WTC11 (cell line): ENCODE data around the gene ZCWPW2. TPM values are rescaled to one million over a fixed set of nuclear protein-coding genes. Genes with fewer than 3 reads are reported as not detected.

Experiments used
- ATAC-seq: fragments of 200-7000 bp; cut with Tn5 transposase; 2 replicates; pipeline ENCODE4 v1.10.0; 2021; ENCODE audit warnings: mild to moderate bottlenecking, moderate library complexity
- CTCF ChIA-PET: fragments of 300-600 bp; sonication (Branson Sonifier 250); formaldehyde crosslinking; loops from one replicate; lab custom pipeline; 2021; ENCODE audit warnings: antibody characterized with exemption; lab: Charles Lee
- POLR2A ChIA-PET: fragments of 350-600 bp; sonication (Branson Sonifier 250); formaldehyde crosslinking; loops from one replicate; lab custom pipeline; 2021; ENCODE audit warnings: antibody characterized with exemption; lab: Charles Lee
- DNase-seq: peaks from one replicate; pipeline ENCODE4 v3.0.0; 2021; ENCODE audit warnings: low spot score
- H3K27ac Mint-ChIP-seq: 2 replicates; pipeline ENCODE4 v1.8.0; 2021; ENCODE audit warnings: mixed read lengths
- H3K27me3 Mint-ChIP-seq: 2 replicates; pipeline ENCODE4 v1.8.0; 2021; ENCODE audit warnings: low read depth, mild to moderate bottlenecking, moderate library complexity, mixed read lengths
- H3K36me3 Mint-ChIP-seq: 2 replicates; pipeline ENCODE4 v1.8.0; 2021; ENCODE audit warnings: mixed read lengths
- H3K4me1 Mint-ChIP-seq: 2 replicates; pipeline ENCODE4 v1.8.0; 2022; ENCODE audit warnings: mixed read lengths
- H3K4me3 Mint-ChIP-seq: 2 replicates; pipeline ENCODE4 v1.8.0; 2021; ENCODE audit warnings: mild to moderate bottlenecking, moderate library complexity, mixed read lengths
- H3K9me3 Mint-ChIP-seq: 2 replicates; pipeline ENCODE4 v1.8.0; 2021; ENCODE audit warnings: mixed read lengths
- ATF1 ChIP-seq: sonication (generic); formaldehyde crosslinking; IDR thresholded peaks from 2 replicates; pipeline ENCODE4 v1.8.1; 2023; ENCODE audit warnings: mild to moderate bottlenecking, moderate library complexity, missing genetic modification reagents
- FOXJ3 ChIP-seq: sonication (generic); formaldehyde crosslinking; IDR thresholded peaks from 2 replicates; pipeline ENCODE4 v1.9.0; 2021; ENCODE audit warnings: missing genetic modification reagents, mild to moderate bottlenecking, borderline replicate concordance
- FOXK1 ChIP-seq: sonication (generic); formaldehyde crosslinking; IDR thresholded peaks from 2 replicates; pipeline ENCODE4 v1.8.0; 2022; ENCODE audit warnings: mild to moderate bottlenecking, moderate library complexity, missing genetic modification reagents
- GABPB1 ChIP-seq: sonication (generic); formaldehyde crosslinking; IDR thresholded peaks from 2 replicates; pipeline ENCODE4 v1.8.1; 2023; ENCODE audit warnings: mild to moderate bottlenecking, missing genetic modification reagents
- JUN ChIP-seq: sonication (generic); formaldehyde crosslinking; IDR thresholded peaks from 2 replicates; pipeline ENCODE4 v1.8.0; 2023; ENCODE audit warnings: mild to moderate bottlenecking, missing genetic modification reagents
- MYBL2 ChIP-seq: sonication (generic); formaldehyde crosslinking; IDR thresholded peaks from 2 replicates; pipeline ENCODE4 v1.8.1; 2023; ENCODE audit warnings: mild to moderate bottlenecking, moderate library complexity, missing genetic modification reagents
- NFYB ChIP-seq: sonication (generic); formaldehyde crosslinking; conservative IDR thresholded peaks from 2 replicates; pipeline ENCODE4 v1.8.0; 2022; ENCODE audit warnings: low read depth, missing genetic modification reagents
- OVOL2 ChIP-seq: fragments of 250-450 bp; sonication (Bioruptor Pico); IDR thresholded peaks from 2 replicates; pipeline ENCODE4 v1.9.0; 2021; ENCODE audit warnings: mild to moderate bottlenecking, borderline replicate concordance
- SMAD3 ChIP-seq: sonication (generic); formaldehyde crosslinking; IDR thresholded peaks from 2 replicates; pipeline ENCODE4 v1.8.0; 2022; ENCODE audit warnings: missing genetic modification reagents, mild to moderate bottlenecking, borderline replicate concordance
- TEAD1 ChIP-seq: sonication (generic); formaldehyde crosslinking; IDR thresholded peaks from 2 replicates; pipeline ENCODE4 v1.8.0; 2022; ENCODE audit warnings: mild to moderate bottlenecking, missing genetic modification reagents
- TP53 ChIP-seq: sonication (generic); formaldehyde crosslinking; IDR thresholded peaks from 2 replicates; pipeline ENCODE4 v1.8.1; 2023; ENCODE audit warnings: mild to moderate bottlenecking, missing genetic modification reagents
- ZNF138 ChIP-seq: sonication (generic); formaldehyde crosslinking; conservative IDR thresholded peaks from 2 replicates; pipeline ENCODE4 v1.8.1; 2022; ENCODE audit warnings: mild to moderate bottlenecking, moderate library complexity, missing genetic modification reagents
- ZNF232 ChIP-seq: sonication (generic); formaldehyde crosslinking; IDR thresholded peaks from 2 replicates; pipeline ENCODE4 v1.8.0; 2022; ENCODE audit warnings: mild to moderate bottlenecking, missing genetic modification reagents
- ZNF396 ChIP-seq: fragments of 250-450 bp; sonication (Bioruptor Pico); IDR thresholded peaks from 2 replicates; pipeline ENCODE4 v1.8.0; 2021; ENCODE audit warnings: mild to moderate bottlenecking, moderate library complexity, borderline replicate concordance
- total RNA-seq: library from RNA; stranded (reverse); gene quantifications from 3 replicates; pipeline ENCODE4 v1.2.3, GENCODE V29; 2021
- TF ChIP-seq, protein P1 (sequence below): sonication (generic); formaldehyde crosslinking; IDR thresholded peaks from 2 replicates; pipeline ENCODE4 v1.8.1; 2022; ENCODE audit warnings: low read depth, mild to moderate bottlenecking, moderate library complexity, missing genetic modification reagents, borderline replicate concordance
- TF ChIP-seq, protein P2 (sequence below): fragments of 200-600 bp; IDR thresholded peaks from 2 replicates; pipeline ENCODE4 v1.8.0; 2022; ENCODE audit warnings: antibody characterized with exemption
- TF ChIP-seq, protein P3 (sequence below): sonication (generic); formaldehyde crosslinking; IDR thresholded peaks from 2 replicates; pipeline ENCODE4 v1.8.1; 2023; ENCODE audit warnings: mild to moderate bottlenecking, missing genetic modification reagents, moderate library complexity
- TF ChIP-seq, protein P4 (sequence below): sonication (generic); formaldehyde crosslinking; IDR thresholded peaks from 2 replicates; pipeline ENCODE4 v1.8.1; 2022; ENCODE audit warnings: mild to moderate bottlenecking, missing genetic modification reagents, moderate library complexity, borderline replicate concordance
- TF ChIP-seq, protein P5 (sequence below): sonication (generic); formaldehyde crosslinking; IDR thresholded peaks from 2 replicates; pipeline ENCODE4 v1.8.1; 2022; ENCODE audit warnings: missing genetic modification reagents, borderline replicate concordance
- TF ChIP-seq, protein P6 (sequence below): sonication (generic); formaldehyde crosslinking; IDR thresholded peaks from 2 replicates; pipeline ENCODE4 v1.8.0; 2022; ENCODE audit warnings: mild to moderate bottlenecking, missing genetic modification reagents
- TF ChIP-seq, protein P7 (sequence below): fragments of 250-450 bp; sonication (Bioruptor Pico); IDR thresholded peaks from 2 replicates; pipeline ENCODE4 v1.8.0; 2021; ENCODE audit warnings: mild to moderate bottlenecking
- TF ChIP-seq, protein P8 (sequence below): sonication (generic); formaldehyde crosslinking; IDR thresholded peaks from 2 replicates; pipeline ENCODE4 v1.8.1; 2023; ENCODE audit warnings: mild to moderate bottlenecking, missing genetic modification reagents

Gene ZCWPW2
- total RNA-seq, 1 experiment from 2014 or later: 0.22 TPM

DNA sequence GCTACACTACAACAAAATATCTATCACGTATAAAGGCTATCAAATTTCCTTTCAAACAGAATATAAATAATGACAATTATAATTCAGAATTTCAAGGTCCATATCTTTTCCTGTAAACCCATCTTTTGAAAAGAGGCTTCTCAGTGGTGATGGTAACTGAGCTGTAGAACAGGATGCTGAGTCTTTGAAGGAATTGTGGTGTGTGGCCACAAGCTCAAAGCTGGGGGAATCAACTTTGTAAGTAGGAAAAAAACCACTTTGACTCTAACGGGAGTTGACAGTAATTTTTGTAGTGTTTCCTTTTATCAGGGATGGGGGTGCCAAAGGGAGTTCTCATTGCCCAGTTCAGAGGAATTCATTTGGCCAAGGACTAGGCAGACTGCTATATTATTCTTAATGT lies 13.3 kb upstream of the ZCWPW2 start (continued):
- TF ChIP-seq, protein P1, sequence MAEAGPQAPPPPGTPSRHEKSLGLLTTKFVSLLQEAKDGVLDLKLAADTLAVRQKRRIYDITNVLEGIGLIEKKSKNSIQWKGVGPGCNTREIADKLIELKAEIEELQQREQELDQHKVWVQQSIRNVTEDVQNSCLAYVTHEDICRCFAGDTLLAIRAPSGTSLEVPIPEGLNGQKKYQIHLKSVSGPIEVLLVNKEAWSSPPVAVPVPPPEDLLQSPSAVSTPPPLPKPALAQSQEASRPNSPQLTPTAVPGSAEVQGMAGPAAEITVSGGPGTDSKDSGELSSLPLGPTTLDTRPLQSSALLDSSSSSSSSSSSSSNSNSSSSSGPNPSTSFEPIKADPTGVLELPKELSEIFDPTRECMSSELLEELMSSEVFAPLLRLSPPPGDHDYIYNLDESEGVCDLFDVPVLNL: no peak
- TF ChIP-seq, protein P2, sequence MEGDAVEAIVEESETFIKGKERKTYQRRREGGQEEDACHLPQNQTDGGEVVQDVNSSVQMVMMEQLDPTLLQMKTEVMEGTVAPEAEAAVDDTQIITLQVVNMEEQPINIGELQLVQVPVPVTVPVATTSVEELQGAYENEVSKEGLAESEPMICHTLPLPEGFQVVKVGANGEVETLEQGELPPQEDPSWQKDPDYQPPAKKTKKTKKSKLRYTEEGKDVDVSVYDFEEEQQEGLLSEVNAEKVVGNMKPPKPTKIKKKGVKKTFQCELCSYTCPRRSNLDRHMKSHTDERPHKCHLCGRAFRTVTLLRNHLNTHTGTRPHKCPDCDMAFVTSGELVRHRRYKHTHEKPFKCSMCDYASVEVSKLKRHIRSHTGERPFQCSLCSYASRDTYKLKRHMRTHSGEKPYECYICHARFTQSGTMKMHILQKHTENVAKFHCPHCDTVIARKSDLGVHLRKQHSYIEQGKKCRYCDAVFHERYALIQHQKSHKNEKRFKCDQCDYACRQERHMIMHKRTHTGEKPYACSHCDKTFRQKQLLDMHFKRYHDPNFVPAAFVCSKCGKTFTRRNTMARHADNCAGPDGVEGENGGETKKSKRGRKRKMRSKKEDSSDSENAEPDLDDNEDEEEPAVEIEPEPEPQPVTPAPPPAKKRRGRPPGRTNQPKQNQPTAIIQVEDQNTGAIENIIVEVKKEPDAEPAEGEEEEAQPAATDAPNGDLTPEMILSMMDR: no peak
- no peak for TF ChIP-seq FOXK1 (CRISPR knock-in tag)
- TF ChIP-seq, protein P3, sequence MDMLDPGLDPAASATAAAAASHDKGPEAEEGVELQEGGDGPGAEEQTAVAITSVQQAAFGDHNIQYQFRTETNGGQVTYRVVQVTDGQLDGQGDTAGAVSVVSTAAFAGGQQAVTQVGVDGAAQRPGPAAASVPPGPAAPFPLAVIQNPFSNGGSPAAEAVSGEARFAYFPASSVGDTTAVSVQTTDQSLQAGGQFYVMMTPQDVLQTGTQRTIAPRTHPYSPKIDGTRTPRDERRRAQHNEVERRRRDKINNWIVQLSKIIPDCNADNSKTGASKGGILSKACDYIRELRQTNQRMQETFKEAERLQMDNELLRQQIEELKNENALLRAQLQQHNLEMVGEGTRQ: no peak
- TF ChIP-seq FOXJ3: no peak
- no peak for TF ChIP-seq GABPB1 (CRISPR knock-in tag)
- no peak for TF ChIP-seq SMAD3
- no peak for TF ChIP-seq TEAD1 (CRISPR knock-in tag)
- TF ChIP-seq, protein P4, sequence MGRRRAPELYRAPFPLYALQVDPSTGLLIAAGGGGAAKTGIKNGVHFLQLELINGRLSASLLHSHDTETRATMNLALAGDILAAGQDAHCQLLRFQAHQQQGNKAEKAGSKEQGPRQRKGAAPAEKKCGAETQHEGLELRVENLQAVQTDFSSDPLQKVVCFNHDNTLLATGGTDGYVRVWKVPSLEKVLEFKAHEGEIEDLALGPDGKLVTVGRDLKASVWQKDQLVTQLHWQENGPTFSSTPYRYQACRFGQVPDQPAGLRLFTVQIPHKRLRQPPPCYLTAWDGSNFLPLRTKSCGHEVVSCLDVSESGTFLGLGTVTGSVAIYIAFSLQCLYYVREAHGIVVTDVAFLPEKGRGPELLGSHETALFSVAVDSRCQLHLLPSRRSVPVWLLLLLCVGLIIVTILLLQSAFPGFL (CRISPR knock-in tag): no peak
- no peak for TF ChIP-seq ATF1 (CRISPR knock-in tag)
- TF ChIP-seq, protein P5, sequence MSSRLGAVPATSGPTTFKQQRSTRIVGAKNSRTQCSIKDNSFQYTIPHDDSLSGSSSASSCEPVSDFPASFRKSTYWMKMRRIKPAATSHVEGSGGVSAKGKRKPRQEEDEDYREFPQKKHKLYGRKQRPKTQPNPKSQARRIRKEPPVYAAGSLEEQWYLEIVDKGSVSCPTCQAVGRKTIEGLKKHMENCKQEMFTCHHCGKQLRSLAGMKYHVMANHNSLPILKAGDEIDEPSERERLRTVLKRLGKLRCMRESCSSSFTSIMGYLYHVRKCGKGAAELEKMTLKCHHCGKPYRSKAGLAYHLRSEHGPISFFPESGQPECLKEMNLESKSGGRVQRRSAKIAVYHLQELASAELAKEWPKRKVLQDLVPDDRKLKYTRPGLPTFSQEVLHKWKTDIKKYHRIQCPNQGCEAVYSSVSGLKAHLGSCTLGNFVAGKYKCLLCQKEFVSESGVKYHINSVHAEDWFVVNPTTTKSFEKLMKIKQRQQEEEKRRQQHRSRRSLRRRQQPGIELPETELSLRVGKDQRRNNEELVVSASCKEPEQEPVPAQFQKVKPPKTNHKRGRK (CRISPR knock-in tag): no peak
- TF ChIP-seq, protein P6, sequence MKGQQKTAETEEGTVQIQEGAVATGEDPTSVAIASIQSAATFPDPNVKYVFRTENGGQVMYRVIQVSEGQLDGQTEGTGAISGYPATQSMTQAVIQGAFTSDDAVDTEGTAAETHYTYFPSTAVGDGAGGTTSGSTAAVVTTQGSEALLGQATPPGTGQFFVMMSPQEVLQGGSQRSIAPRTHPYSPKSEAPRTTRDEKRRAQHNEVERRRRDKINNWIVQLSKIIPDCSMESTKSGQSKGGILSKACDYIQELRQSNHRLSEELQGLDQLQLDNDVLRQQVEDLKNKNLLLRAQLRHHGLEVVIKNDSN (CRISPR knock-in tag): no peak
- TF ChIP-seq, protein P7, sequence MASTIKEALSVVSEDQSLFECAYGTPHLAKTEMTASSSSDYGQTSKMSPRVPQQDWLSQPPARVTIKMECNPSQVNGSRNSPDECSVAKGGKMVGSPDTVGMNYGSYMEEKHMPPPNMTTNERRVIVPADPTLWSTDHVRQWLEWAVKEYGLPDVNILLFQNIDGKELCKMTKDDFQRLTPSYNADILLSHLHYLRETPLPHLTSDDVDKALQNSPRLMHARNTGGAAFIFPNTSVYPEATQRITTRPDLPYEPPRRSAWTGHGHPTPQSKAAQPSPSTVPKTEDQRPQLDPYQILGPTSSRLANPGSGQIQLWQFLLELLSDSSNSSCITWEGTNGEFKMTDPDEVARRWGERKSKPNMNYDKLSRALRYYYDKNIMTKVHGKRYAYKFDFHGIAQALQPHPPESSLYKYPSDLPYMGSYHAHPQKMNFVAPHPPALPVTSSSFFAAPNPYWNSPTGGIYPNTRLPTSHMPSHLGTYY (CRISPR knock-in tag): no peak
- TF ChIP-seq MYBL2 (CRISPR knock-in tag): no peak

DNA sequence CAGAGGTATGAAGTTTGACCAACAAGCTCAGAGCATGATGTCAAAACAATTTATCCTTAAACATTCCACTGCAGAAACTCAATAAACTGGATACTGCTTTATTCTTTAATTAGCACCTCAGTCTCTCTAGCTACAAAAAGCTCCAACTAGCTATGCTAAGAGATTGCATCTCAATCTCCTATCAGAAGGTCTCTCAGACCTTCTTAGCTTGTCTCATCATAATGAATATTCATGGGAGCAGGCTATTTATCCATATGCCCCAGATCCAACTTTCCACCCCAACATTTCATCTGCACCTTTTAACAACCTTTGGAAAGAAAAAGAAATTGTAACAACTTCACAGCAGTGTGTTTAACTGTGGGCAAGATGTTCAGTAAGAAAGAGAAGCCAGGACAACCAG lies 11.3 kb upstream of the ZCWPW2 start:
- Mint-ChIP-seq H3K4me3 (no peak overlapping the region), H3K9me3 (no peaks in the 10 kb centered on the region), H3K27me3 (no peaks in the 10 kb centered on the region), H3K27ac (no peak overlapping the region), H3K36me3 (peaks cover 16% of the 10 kb centered on the region), H3K4me1 (peaks cover 2% of the 10 kb centered on the region; the same call in 1 of the 2 replicates)
- CTCF ChIA-PET: interaction anchor here (1.4 kb wide), 1 partner anchor 20 kb away, joined by 4 read pairs; no protein-coding TSS in a partner anchor
- no peak for TF ChIP-seq JUN
- no peak for TF ChIP-seq ZNF138
- TF ChIP-seq, protein P8, sequence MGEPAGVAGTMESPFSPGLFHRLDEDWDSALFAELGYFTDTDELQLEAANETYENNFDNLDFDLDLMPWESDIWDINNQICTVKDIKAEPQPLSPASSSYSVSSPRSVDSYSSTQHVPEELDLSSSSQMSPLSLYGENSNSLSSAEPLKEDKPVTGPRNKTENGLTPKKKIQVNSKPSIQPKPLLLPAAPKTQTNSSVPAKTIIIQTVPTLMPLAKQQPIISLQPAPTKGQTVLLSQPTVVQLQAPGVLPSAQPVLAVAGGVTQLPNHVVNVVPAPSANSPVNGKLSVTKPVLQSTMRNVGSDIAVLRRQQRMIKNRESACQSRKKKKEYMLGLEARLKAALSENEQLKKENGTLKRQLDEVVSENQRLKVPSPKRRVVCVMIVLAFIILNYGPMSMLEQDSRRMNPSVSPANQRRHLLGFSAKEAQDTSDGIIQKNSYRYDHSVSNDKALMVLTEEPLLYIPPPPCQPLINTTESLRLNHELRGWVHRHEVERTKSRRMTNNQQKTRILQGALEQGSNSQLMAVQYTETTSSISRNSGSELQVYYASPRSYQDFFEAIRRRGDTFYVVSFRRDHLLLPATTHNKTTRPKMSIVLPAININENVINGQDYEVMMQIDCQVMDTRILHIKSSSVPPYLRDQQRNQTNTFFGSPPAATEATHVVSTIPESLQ: no peak
- no peak for TF ChIP-seq OVOL2 (CRISPR knock-in tag)
- TF ChIP-seq NFYB (CRISPR knock-in tag): no peak
- TF ChIP-seq ZNF396: no peak
- no peak for TF ChIP-seq TP53 (CRISPR knock-in tag)
- TF ChIP-seq ZNF232 (CRISPR knock-in tag): no peak
- TF ChIP-seq TEAD1 (CRISPR knock-in tag): no peak
- DNase-seq (no peak), ATAC-seq (no peak)
- POLR2A ChIA-PET: interaction anchor here (1.4 kb wide), 1 partner anchor 11 kb away, joined by 5 read pairs; the partner anchor contains the start of genes AZI2 and ZCWPW2
